ENCODE measurements around the gene ANKRD13A.

The ANKRD13A gene

GRCh38 chr12:109962398-109962797 is 36.8 kb upstream of the ANKRD13A start:
- DNase-seq (ENCODE audit: low read depth) = no peak
- H3K4me3 ChIP-seq (ENCODE audit: low read depth, low read length) = no peak overlapping the region
- no peak for TF ChIP-seq CTCF (IDR thresholded peaks at IDR 0.05; ENCODE audit: low read depth, low read length)

GRCh38 chr12:109963330-109963729 is 35.9 kb upstream of the ANKRD13A start:
- no peak for DNase-seq (ENCODE audit: low read depth)
- TF ChIP-seq CTCF (IDR thresholded peaks at IDR 0.05; ENCODE audit: low read depth, low read length) = no peak
- no peak overlapping the region for H3K4me3 ChIP-seq (ENCODE audit: low read depth, low read length)

GRCh38 chr12:109963743-109964429 is 35.3 kb upstream of the ANKRD13A start:
- no peak overlapping the region for H3K4me3 ChIP-seq (ENCODE audit: low read depth, low read length)
- TF ChIP-seq MAX (IDR thresholded peaks at IDR 0.05; ENCODE audit: low read depth, low read length) (no peak), CTCF (IDR thresholded peaks at IDR 0.05; ENCODE audit: low read depth, low read length) (no peak), POLR2A (IDR thresholded peaks at IDR 0.05; ENCODE audit: extremely low read depth, insufficient read length) (no peak), MYC (IDR thresholded peaks at IDR 0.05; ENCODE audit: low read depth, low read length) (no peak)
- DNase-seq (ENCODE audit: low read depth) = no peak

DNA sequence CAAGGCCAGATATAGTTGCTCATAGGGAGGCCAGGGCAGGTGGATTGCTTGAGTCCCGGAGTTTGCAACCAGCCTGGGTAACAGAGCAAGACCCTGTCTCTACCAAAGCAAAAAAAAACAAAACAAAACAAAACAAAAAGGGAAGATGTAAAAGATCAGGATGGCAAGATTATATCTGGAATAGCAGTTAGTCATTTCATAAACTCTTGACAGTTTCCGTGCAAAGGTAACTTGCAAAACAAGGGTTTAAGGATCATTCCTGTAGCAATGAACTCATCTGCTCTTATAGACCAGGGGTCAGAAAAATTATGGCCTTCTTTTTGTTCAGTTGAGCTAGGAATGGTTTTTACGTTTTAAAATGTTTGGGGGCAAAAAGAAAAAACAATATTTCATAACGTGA is 32.7 kb upstream of the ANKRD13A start:
- no peak overlapping the region for H3K4me3 ChIP-seq (ENCODE audit: low read depth, low read length)
- TF ChIP-seq MAX (IDR thresholded peaks at IDR 0.05; ENCODE audit: low read depth, low read length) (no peak), MYC (IDR thresholded peaks at IDR 0.05; ENCODE audit: low read depth, low read length) (no peak), POLR2A (IDR thresholded peaks at IDR 0.05; ENCODE audit: extremely low read depth, insufficient read length) (no peak), CTCF (IDR thresholded peaks at IDR 0.05; ENCODE audit: low read depth, low read length) (no peak)
- no peak for DNase-seq (ENCODE audit: low read depth)

- TF ChIP-seq MYC (IDR thresholded peaks at IDR 0.05; ENCODE audit: low read depth, low read length) (no peak), POLR2A (IDR thresholded peaks at IDR 0.05; ENCODE audit: extremely low read depth, insufficient read length) (no peak), MAX (IDR thresholded peaks at IDR 0.05; ENCODE audit: low read depth, low read length) (no peak), CTCF (IDR thresholded peaks at IDR 0.05; ENCODE audit: low read depth, low read length) (no peak)
- peak; percentile 38 for DNase-seq (ENCODE audit: low read depth)
- no peak overlapping the region for H3K4me3 ChIP-seq (ENCODE audit: low read depth, low read length)
Measured at GRCh38 chr12:109967383-109968031, 31.7 kb upstream of the ANKRD13A start.

- no peak overlapping the region for H3K4me3 ChIP-seq (ENCODE audit: low read depth, low read length)
- TF ChIP-seq MYC (IDR thresholded peaks at IDR 0.05; ENCODE audit: low read depth, low read length) (no peak), POLR2A (IDR thresholded peaks at IDR 0.05; ENCODE audit: extremely low read depth, insufficient read length) (no peak), CTCF (IDR thresholded peaks at IDR 0.05; ENCODE audit: low read depth, low read length) (no peak), MAX (IDR thresholded peaks at IDR 0.05; ENCODE audit: low read depth, low read length) (no peak)
- no peak for DNase-seq (ENCODE audit: low read depth)
Measured at GRCh38 chr12:109968032-109968420, 31.2 kb upstream of the ANKRD13A start.
